HL-60 (cell line): ENCODE data around the gene CYP2C8.

Source experiments
- DNase-seq, 2 experiments: peaks; one replicate each; pipeline ENCODE4 v3.0.0-alpha.2; 2010 to 2020; ENCODE audit warnings: low read depth in 1 of 2, low spot score in 1 of 2
- H3K27ac ChIP-seq: fragments of 250-450 bp; sonication (Bioruptor Pico); replicated peaks from 2 replicates; pipeline ENCODE4 v1.5.1; 2020; ENCODE audit warnings: mild to moderate bottlenecking, moderate library complexity
- H3K27me3 ChIP-seq: fragments of 250-450 bp; sonication (Bioruptor Pico); 2 replicates; pipeline ENCODE4 v1.5.1; 2021; ENCODE audit warnings: mild to moderate bottlenecking, moderate library complexity; ENCODE audit not compliant: insufficient read depth, poor library complexity, severe bottlenecking
- H3K4me3 ChIP-seq: replicated peaks from 2 replicates; pipeline ENCODE4 v1.5.1; 2011; ENCODE audit warnings: mild to moderate bottlenecking, control low read depth, low read length; ENCODE audit not compliant: insufficient read depth
- GABPA ChIP-seq: IDR thresholded peaks from 2 replicates; pipeline ENCODE4 v1.6.1; 2012; ENCODE audit warnings: low read depth
- POLR2AphosphoS5 ChIP-seq: IDR thresholded peaks from 2 replicates; pipeline ENCODE4 v1.6.1; 2012; ENCODE audit warnings: low read depth
- REST ChIP-seq: IDR thresholded peaks from 2 replicates; pipeline ENCODE4 v1.6.1; 2012; ENCODE audit warnings: low read depth; ENCODE audit not compliant: insufficient replicate concordance
- SPI1 ChIP-seq: IDR thresholded peaks from 2 replicates; pipeline ENCODE4 v1.6.1; 2012; ENCODE audit warnings: low read depth, mild to moderate bottlenecking, borderline replicate concordance
- TF ChIP-seq, protein P1 (sequence below): IDR thresholded peaks from one replicate; pipeline ENCODE4 v1.5.1; 2011; ENCODE audit warnings: low read length, control low read depth, inconsistent platforms; ENCODE audit not compliant: insufficient read depth

Gene CYP2C8

DNA sequence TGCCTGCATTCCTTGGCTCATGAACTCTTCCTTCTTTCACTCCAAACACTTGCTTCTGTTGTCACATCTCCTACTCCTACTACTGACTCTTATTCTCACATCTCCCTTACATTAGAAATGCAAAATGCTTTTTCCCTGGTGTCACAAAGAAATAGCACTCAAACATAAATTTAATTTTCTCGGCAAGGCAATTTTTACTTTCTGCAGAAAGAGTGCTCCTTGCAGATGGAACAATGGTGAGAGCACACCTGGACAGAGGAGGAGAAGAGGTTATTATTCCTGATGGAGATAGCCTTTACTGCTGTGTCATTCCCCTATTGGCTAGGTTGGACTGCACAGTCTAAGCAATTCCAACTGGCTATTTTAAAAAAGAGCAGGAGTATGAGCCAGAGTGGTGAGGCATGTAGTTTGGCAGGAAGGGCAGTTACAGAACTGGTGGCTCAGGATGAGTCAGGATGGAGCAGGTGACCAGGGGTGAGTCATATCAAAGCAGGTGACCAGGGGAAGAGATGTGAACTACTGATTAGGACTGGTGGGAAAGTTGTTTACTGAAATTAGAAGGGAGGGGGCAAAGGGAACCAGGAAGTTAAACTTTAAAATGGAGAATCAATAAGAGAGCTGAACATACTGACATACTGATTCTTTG, 77.9 kb downstream of the CYP2C8 start:
- H3K27ac ChIP-seq: no peak overlapping the region
- no peak for DNase-seq
- no peak overlapping the region for H3K4me3 ChIP-seq
- no peaks in the 10 kb centered on the region for H3K27me3 ChIP-seq
- TF ChIP-seq SPI1 (no peak), REST (no peak), POLR2AphosphoS5 (no peak), GABPA (no peak)
- TF ChIP-seq, protein P1, sequence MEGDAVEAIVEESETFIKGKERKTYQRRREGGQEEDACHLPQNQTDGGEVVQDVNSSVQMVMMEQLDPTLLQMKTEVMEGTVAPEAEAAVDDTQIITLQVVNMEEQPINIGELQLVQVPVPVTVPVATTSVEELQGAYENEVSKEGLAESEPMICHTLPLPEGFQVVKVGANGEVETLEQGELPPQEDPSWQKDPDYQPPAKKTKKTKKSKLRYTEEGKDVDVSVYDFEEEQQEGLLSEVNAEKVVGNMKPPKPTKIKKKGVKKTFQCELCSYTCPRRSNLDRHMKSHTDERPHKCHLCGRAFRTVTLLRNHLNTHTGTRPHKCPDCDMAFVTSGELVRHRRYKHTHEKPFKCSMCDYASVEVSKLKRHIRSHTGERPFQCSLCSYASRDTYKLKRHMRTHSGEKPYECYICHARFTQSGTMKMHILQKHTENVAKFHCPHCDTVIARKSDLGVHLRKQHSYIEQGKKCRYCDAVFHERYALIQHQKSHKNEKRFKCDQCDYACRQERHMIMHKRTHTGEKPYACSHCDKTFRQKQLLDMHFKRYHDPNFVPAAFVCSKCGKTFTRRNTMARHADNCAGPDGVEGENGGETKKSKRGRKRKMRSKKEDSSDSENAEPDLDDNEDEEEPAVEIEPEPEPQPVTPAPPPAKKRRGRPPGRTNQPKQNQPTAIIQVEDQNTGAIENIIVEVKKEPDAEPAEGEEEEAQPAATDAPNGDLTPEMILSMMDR: no peak

DNA sequence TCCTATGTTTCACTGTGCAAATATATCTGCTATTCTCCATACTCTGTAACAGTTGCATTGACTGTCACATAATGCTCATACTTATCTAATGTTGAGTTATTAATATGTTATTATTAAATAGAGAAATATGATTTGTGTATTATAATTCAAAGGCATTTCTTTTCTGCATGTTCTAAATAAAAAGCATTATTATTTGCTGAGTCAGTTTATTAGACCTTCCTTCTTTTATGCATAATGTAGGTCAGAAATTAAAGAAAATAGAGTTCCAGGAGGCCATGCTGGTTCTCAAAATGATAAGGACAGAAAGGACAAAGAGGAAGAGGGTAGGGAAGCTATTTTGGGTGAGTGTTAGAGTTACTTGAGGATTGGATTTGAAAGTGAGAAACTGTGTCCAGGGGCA, 80.1 kb downstream of the CYP2C8 start:
- DNase-seq: no peak
- no peak overlapping the region for H3K27ac ChIP-seq
- no peak for TF ChIP-seq SPI1
- TF ChIP-seq, protein P1: no peak
- no peak for TF ChIP-seq GABPA
- TF ChIP-seq REST: no peak
- no peak for TF ChIP-seq POLR2AphosphoS5
- no peak overlapping the region for H3K4me3 ChIP-seq
- H3K27me3 ChIP-seq: no peaks in the 10 kb centered on the region
